Measurements from ENCODE around the gene MAPT.
A peak's percentile ranks its signal among the peaks of the same experiment; 100 is the strongest.

Gene MAPT

GRCh38 chr17:45917081-45917480 is 22.7 kb downstream of the MAPT start:
- DNase-seq = peak; percentile 74
- Histone ChIP-seq H3K9ac (ENCODE audit: low read length) (no peak overlapping the region), H3K4me3 (ENCODE audit: insufficient read depth in 1 of 2, low read depth in 1 of 2, low read length in 2 of 2) (no peak overlapping the region), H2BK12ac (ENCODE audit: low read length in 2 of 2) (no peak overlapping the region), H3K36me3 (ENCODE audit: control insufficient read depth in 1 of 2, insufficient read depth in 2 of 2, low read depth in 1 of 2, low read length in 2 of 2) (no peaks in the 10 kb centered on the region), H2BK120ac (ENCODE audit: low read depth, low read length) (no peak overlapping the region), H3K4me2 (ENCODE audit: low read length, poor library complexity, severe bottlenecking) (no peak overlapping the region), H3K4ac (ENCODE audit: low read depth in 1 of 2, low read length in 2 of 2) (no peak overlapping the region), H3K18ac (ENCODE audit: low read depth in 1 of 2, low read length in 2 of 2) (peak overlapping the region in 1 of 2 experiments; percentile 80), H2BK15ac (ENCODE audit: low read depth, poor library complexity, severe bottlenecking) (no peak overlapping the region), H3K23ac (ENCODE audit: low read length in 2 of 2) (no peak overlapping the region), H3K9me3 (ENCODE audit: control insufficient read depth, low read length) (peaks cover 6% of the 10 kb centered on the region), H2AK5ac (ENCODE audit: low read length, severe bottlenecking) (no peak overlapping the region), H3K4me1 (ENCODE audit: control insufficient read depth, insufficient read depth, low read depth, low read length) (no peaks in the 10 kb centered on the region), H3K27me3 (ENCODE audit: control insufficient read depth in 1 of 2, insufficient read depth in 1 of 2, low read length in 2 of 2) (peaks cover 49 to 59% of the 10 kb centered on the region in 2 experiments), H3K79me1 (replicated peaks; ENCODE audit: low read length, poor library complexity, severe bottlenecking) (no peaks in the 10 kb centered on the region), H3K27ac (ENCODE audit: low read length, poor library complexity, severe bottlenecking) (no peak overlapping the region), H4K91ac (ENCODE audit: low read length) (no peak overlapping the region), H3K14ac (ENCODE audit: low read length in 2 of 2) (peak overlapping the region in 1 of 2 experiments; percentile 76), H2AFZ (ENCODE audit: low read depth, low read length) (no peak overlapping the region), H2BK5ac (ENCODE audit: low read depth, low read length, poor library complexity, severe bottlenecking) (no peak overlapping the region), H4K8ac (ENCODE audit: low read length) (no peak overlapping the region)
- WGBS = 19% methylated on average over 7 of the region's 7 CpGs

- Histone ChIP-seq H2BK5ac (ENCODE audit: low read depth, low read length, poor library complexity, severe bottlenecking) (no peak overlapping the region), H2BK15ac (ENCODE audit: low read depth, poor library complexity, severe bottlenecking) (no peak overlapping the region), H4K91ac (ENCODE audit: low read length) (no peak overlapping the region), H3K27ac (ENCODE audit: low read length, poor library complexity, severe bottlenecking) (no peak overlapping the region), H3K27me3 (ENCODE audit: control insufficient read depth in 1 of 2, insufficient read depth in 1 of 2, low read length in 2 of 2) (peaks cover 53 to 59% of the 10 kb centered on the region in 2 experiments), H3K18ac (ENCODE audit: low read depth in 1 of 2, low read length in 2 of 2) (no peak overlapping the region), H3K4me3 (ENCODE audit: insufficient read depth in 1 of 2, low read depth in 1 of 2, low read length in 2 of 2) (no peak overlapping the region), H3K9ac (ENCODE audit: low read length) (no peak overlapping the region), H2BK120ac (ENCODE audit: low read depth, low read length) (no peak overlapping the region), H2BK12ac (ENCODE audit: low read length in 2 of 2) (no peak overlapping the region), H3K79me1 (replicated peaks; ENCODE audit: low read length, poor library complexity, severe bottlenecking) (no peaks in the 10 kb centered on the region), H3K23ac (ENCODE audit: low read length in 2 of 2) (no peak overlapping the region), H3K36me3 (ENCODE audit: control insufficient read depth in 1 of 2, insufficient read depth in 2 of 2, low read depth in 1 of 2, low read length in 2 of 2) (no peaks in the 10 kb centered on the region), H2AFZ (ENCODE audit: low read depth, low read length) (no peak overlapping the region), H2AK5ac (ENCODE audit: low read length, severe bottlenecking) (no peak overlapping the region), H3K9me3 (ENCODE audit: control insufficient read depth, low read length) (no peaks in the 10 kb centered on the region), H3K14ac (ENCODE audit: low read length in 2 of 2) (no peak overlapping the region), H3K4me2 (ENCODE audit: low read length, poor library complexity, severe bottlenecking) (no peak overlapping the region), H3K4me1 (ENCODE audit: control insufficient read depth, insufficient read depth, low read depth, low read length) (no peaks in the 10 kb centered on the region), H4K8ac (ENCODE audit: low read length) (no peak overlapping the region), H3K4ac (ENCODE audit: low read depth in 1 of 2, low read length in 2 of 2) (no peak overlapping the region)
- DNase-seq = no peak
- 97% methylated on average over 2 of the region's 2 CpGs for WGBS
These were observed 23.9 kb downstream of the MAPT start for GRCh38 chr17:45918241-45918745.

GRCh38 chr17:45919136-45919535 is 24.8 kb downstream of the MAPT start:
- Histone ChIP-seq H3K4me1 (ENCODE audit: control insufficient read depth, insufficient read depth, low read depth, low read length) (no peaks in the 10 kb centered on the region), H2BK5ac (ENCODE audit: low read depth, low read length, poor library complexity, severe bottlenecking) (no peak overlapping the region), H4K8ac (ENCODE audit: low read length) (no peak overlapping the region), H2BK120ac (ENCODE audit: low read depth, low read length) (no peak overlapping the region), H3K23ac (ENCODE audit: low read length in 2 of 2) (no peak overlapping the region), H2BK15ac (ENCODE audit: low read depth, poor library complexity, severe bottlenecking) (no peak overlapping the region), H3K18ac (ENCODE audit: low read depth in 1 of 2, low read length in 2 of 2) (no peak overlapping the region), H3K9me3 (ENCODE audit: control insufficient read depth, low read length) (no peaks in the 10 kb centered on the region), H3K36me3 (ENCODE audit: control insufficient read depth in 1 of 2, insufficient read depth in 2 of 2, low read depth in 1 of 2, low read length in 2 of 2) (no peaks in the 10 kb centered on the region), H3K9ac (ENCODE audit: low read length) (no peak overlapping the region), H3K27me3 (ENCODE audit: control insufficient read depth in 1 of 2, insufficient read depth in 1 of 2, low read length in 2 of 2) (peaks cover 55 to 59% of the 10 kb centered on the region in 2 experiments), H3K27ac (ENCODE audit: low read length, poor library complexity, severe bottlenecking) (no peak overlapping the region), H2BK12ac (ENCODE audit: low read length in 2 of 2) (no peak overlapping the region), H3K4ac (ENCODE audit: low read depth in 1 of 2, low read length in 2 of 2) (no peak overlapping the region), H3K4me2 (ENCODE audit: low read length, poor library complexity, severe bottlenecking) (no peak overlapping the region), H3K4me3 (ENCODE audit: insufficient read depth in 1 of 2, low read depth in 1 of 2, low read length in 2 of 2) (no peak overlapping the region), H3K79me1 (replicated peaks; ENCODE audit: low read length, poor library complexity, severe bottlenecking) (no peaks in the 10 kb centered on the region), H2AK5ac (ENCODE audit: low read length, severe bottlenecking) (no peak overlapping the region), H3K14ac (ENCODE audit: low read length in 2 of 2) (no peak overlapping the region), H4K91ac (ENCODE audit: low read length) (no peak overlapping the region), H2AFZ (ENCODE audit: low read depth, low read length) (no peak overlapping the region)
- 89% methylated on average over 14 of the region's 15 CpGs for WGBS
- no peak for DNase-seq

GRCh38 chr17:45920083-45920482 is 25.7 kb downstream of the MAPT start:
- no peak overlapping the region for H3K4me2 ChIP-seq (ENCODE audit: low read length, poor library complexity, severe bottlenecking)
- no peaks in the 10 kb centered on the region for H3K79me1 ChIP-seq (replicated peaks; ENCODE audit: low read length, poor library complexity, severe bottlenecking)
- H4K8ac ChIP-seq (ENCODE audit: low read length) = no peak overlapping the region
- peaks cover 50 to 65% of the 10 kb centered on the region in 2 experiments for H3K27me3 ChIP-seq (ENCODE audit: control insufficient read depth in 1 of 2, insufficient read depth in 1 of 2, low read length in 2 of 2)
- H3K4me1 ChIP-seq (ENCODE audit: control insufficient read depth, insufficient read depth, low read depth, low read length) = no peaks in the 10 kb centered on the region
- H3K23ac ChIP-seq (ENCODE audit: low read length in 2 of 2) = no peak overlapping the region
- H3K4me3 ChIP-seq (ENCODE audit: insufficient read depth in 1 of 2, low read depth in 1 of 2, low read length in 2 of 2) = no peak overlapping the region
- H3K9ac ChIP-seq (ENCODE audit: low read length) = no peak overlapping the region
- DNase-seq = no peak
- no peaks in the 10 kb centered on the region for H3K9me3 ChIP-seq (ENCODE audit: control insufficient read depth, low read length)
- H4K91ac ChIP-seq (ENCODE audit: low read length) = peak overlapping the region; percentile 31
- H2BK120ac ChIP-seq (ENCODE audit: low read depth, low read length) = no peak overlapping the region
- no peak overlapping the region for H3K14ac ChIP-seq (ENCODE audit: low read length in 2 of 2)
- H2BK5ac ChIP-seq (ENCODE audit: low read depth, low read length, poor library complexity, severe bottlenecking) = no peak overlapping the region
- 85% methylated on average over 9 of the region's 9 CpGs for WGBS
- no peak overlapping the region for H2BK12ac ChIP-seq (ENCODE audit: low read length in 2 of 2)
- peak overlapping the region in 1 of 2 experiments; percentile 62 for H3K18ac ChIP-seq (ENCODE audit: low read depth in 1 of 2, low read length in 2 of 2)
- no peak overlapping the region for H2AFZ ChIP-seq (ENCODE audit: low read depth, low read length)
- H3K27ac ChIP-seq (ENCODE audit: low read length, poor library complexity, severe bottlenecking) = no peak overlapping the region
- H2BK15ac ChIP-seq (ENCODE audit: low read depth, poor library complexity, severe bottlenecking) = peak overlapping the region; percentile 19
- H2AK5ac ChIP-seq (ENCODE audit: low read length, severe bottlenecking) = no peak overlapping the region
- no peak overlapping the region for H3K4ac ChIP-seq (ENCODE audit: low read depth in 1 of 2, low read length in 2 of 2)
- H3K36me3 ChIP-seq (ENCODE audit: control insufficient read depth in 1 of 2, insufficient read depth in 2 of 2, low read depth in 1 of 2, low read length in 2 of 2) = no peaks in the 10 kb centered on the region
